ENCODE data around the gene TRAF1.

- TF ChIP-seq POLR2A (IDR thresholded peaks at IDR 0.05) (no peak), CTCF (IDR thresholded peaks at IDR 0.05) (no peak)
Measured at GRCh38 chr9:120885958-120886357, 40.6 kb downstream of the TRAF1 start.
